ENCODE results near the gene PLN.

GRCh38 chr6:118514689-118515088, 33.4 kb upstream of the PLN start:
- TF ChIP-seq TAF1 (IDR thresholded peaks at IDR 0.05; ENCODE audit: borderline replicate concordance, low read depth, low read length) (no peak), POLR2A (IDR thresholded peaks at IDR 0.05; ENCODE audit: low read depth, low read length) (no peak)
